ENCODE data around the gene DNMT3A. TPM values are rescaled to one million over a fixed set of nuclear protein-coding genes. Genes with fewer than 3 reads are reported as not detected.

The DNMT3A gene
- total RNA-seq, 1 donor from 2014 or later = 35.6 TPM

DNA sequence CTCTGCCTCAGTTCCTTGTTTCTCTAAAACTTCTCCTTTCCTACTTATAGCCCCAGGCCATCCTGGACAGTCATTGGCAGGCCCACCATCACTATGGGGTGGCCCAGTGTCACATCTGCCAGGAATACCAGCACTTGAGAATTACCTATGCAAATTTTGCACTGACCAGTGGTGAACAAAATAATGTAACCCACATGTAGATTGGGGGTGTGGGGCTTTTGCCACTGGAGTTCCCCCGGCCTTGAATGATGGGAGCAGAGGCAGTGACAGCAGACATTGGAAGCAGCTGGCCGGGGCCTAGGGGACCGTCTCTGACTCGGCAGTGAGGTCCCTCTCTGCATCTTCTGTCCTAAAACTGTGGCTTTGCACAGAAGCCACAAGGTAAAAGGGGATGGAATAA lies 24.9 kb upstream of the DNMT3A start:
- peaks cover 11% of the 10 kb centered on the region for H3K4me1 ChIP-seq
- DNase-seq (no peak), ATAC-seq (no peak)
- no peak for TF ChIP-seq CTCF (IDR thresholded peaks at IDR 0.05)
- no peaks in the 10 kb centered on the region for H3K36me3 ChIP-seq
- intact Hi-C loops (cut with DNase I) = no loop called here
- no peak overlapping the region for H3K27ac ChIP-seq
- H3K4me3 ChIP-seq = no peak overlapping the region
- H3K27me3 ChIP-seq (ENCODE audit: low read depth) = no peaks in the 10 kb centered on the region
- H3K9me3 ChIP-seq = no peaks in the 10 kb centered on the region

DNA sequence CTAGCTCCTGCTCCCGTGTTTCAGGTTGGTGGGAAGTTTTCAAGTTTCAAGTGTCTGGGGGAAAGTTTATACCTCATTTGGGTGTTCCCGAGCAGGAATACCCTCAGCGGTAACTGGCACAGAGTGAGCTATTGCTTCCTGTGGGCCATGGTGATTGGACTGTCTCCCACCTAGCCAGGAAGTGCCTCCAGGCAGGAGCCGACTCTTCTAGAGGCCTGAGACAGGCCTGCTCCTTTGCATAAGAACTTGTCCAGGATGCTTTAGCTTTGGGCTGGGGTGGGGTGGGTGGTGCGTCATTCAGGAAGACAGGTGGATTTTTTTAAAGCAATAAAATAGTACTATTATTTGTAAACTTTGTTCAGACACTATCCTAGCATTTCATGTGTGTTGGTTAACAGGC lies 23.5 kb upstream of the DNMT3A start:
- no peak for TF ChIP-seq CTCF (IDR thresholded peaks at IDR 0.05)
- Histone ChIP-seq H3K27ac (no peak overlapping the region), H3K4me3 (no peak overlapping the region), H3K4me1 (peaks cover 15% of the 10 kb centered on the region), H3K36me3 (no peaks in the 10 kb centered on the region), H3K9me3 (no peaks in the 10 kb centered on the region), H3K27me3 (ENCODE audit: low read depth) (no peaks in the 10 kb centered on the region)
- ATAC-seq (no peak), DNase-seq (no peak)
- intact Hi-C loops (cut with DNase I) = no loop called here

GRCh38 chr2:25363733-25364132 lies 22.0 kb upstream of the DNMT3A start:
- H3K36me3 ChIP-seq = no peaks in the 10 kb centered on the region
- H3K27me3 ChIP-seq (ENCODE audit: low read depth) = no peaks in the 10 kb centered on the region
- TF ChIP-seq CTCF (IDR thresholded peaks at IDR 0.05) = no peak
- no peaks in the 10 kb centered on the region for H3K9me3 ChIP-seq
- intact Hi-C loops (cut with DNase I) = no loop called here
- no peak overlapping the region for H3K27ac ChIP-seq
- H3K4me3 ChIP-seq = no peak overlapping the region
- DNase-seq (no peak), ATAC-seq (no peak)
- H3K4me1 ChIP-seq = peaks cover 15% of the 10 kb centered on the region

- peak; percentile 70 to 73 for ATAC-seq
- no peak for TF ChIP-seq CTCF (IDR thresholded peaks at IDR 0.05)
- Histone ChIP-seq H3K27ac (peak overlapping the region; percentile 69), H3K9me3 (no peaks in the 10 kb centered on the region), H3K4me1 (peaks cover 15% of the 10 kb centered on the region), H3K36me3 (no peaks in the 10 kb centered on the region), H3K27me3 (ENCODE audit: low read depth) (no peaks in the 10 kb centered on the region), H3K4me3 (peak overlapping the region; percentile 47)
- intact Hi-C loops (cut with DNase I) = no loop called here
- DNase-seq = peak; percentile 75
These were observed 20.9 kb upstream of the DNMT3A start for GRCh38 chr2:25362434-25363145.

DNA sequence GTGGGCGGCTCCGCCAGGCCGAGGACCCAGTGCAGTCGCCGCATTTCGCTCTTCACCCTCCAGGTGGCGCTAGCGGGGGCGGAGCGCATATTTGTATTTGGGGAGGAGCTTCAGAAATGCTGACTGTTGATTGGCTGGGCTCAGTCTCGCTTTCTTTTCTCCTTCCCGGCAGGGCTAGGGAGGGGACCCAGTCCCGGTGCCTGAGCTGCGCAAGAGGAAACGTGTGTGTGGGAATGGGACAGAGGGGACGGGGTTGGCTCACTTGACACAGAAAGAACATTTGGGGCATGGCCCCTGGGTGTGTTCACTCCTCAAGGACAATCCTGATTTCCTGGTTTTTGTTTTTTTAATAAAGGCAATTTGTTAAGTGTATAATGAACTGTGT lies 20.3 kb upstream of the DNMT3A start:
- Histone ChIP-seq H3K4me3 (peak overlapping the region; percentile 47), H3K36me3 (no peaks in the 10 kb centered on the region), H3K27me3 (ENCODE audit: low read depth) (no peaks in the 10 kb centered on the region), H3K27ac (peak overlapping the region; percentile 69), H3K4me1 (peaks cover 15% of the 10 kb centered on the region), H3K9me3 (no peaks in the 10 kb centered on the region)
- intact Hi-C loops (cut with DNase I) = no loop called here
- TF ChIP-seq CTCF (IDR thresholded peaks at IDR 0.05) = peak; percentile 97
- DNase-seq (peak; percentile 92), ATAC-seq (peak; percentile 99)

All from lower lobe of right lung (tissue), 2 donors.